NT2/D1 (cell line): ENCODE measurements around the gene TENM3.

ENCODE experiments used
- SUZ12 ChIP-seq: IDR thresholded peaks from 2 replicates; pipeline ENCODE4 v1.6.1; 2011; ENCODE audit not compliant: insufficient read length, insufficient read depth; ENCODE audit errors: extremely low read depth
- YY1 ChIP-seq: IDR thresholded peaks from 2 replicates; pipeline ENCODE4 v1.6.1; 2011; ENCODE audit not compliant: insufficient read length, insufficient read depth

GRCh38 chr4:182289809-182290208 is 46.6 kb downstream of the TENM3 start:
- TF ChIP-seq YY1 = no peak
- TF ChIP-seq SUZ12 = no peak
